GM19351 (cell line): ENCODE data around the gene FAM180B.
"Not testable (repeated sequence)": the region's sequence is repeated elsewhere in the genome, so short reads cannot be mapped to it uniquely, and the experiment has no call there.

Experiments
- ATAC-seq: cut with Tn5 transposase; IDR thresholded peaks from one replicate; pipeline ENCODE4 v1.9.1; 2021; ENCODE audit warnings: mild to moderate bottlenecking, moderate library complexity; ENCODE audit not compliant: unreplicated experiment

The FAM180B gene

GRCh38 chr11:47593934-47594855, 7.7 kb downstream of the FAM180B start, which contains the start of gene C1QTNF4:
C1QTNF4 (minus strand) TSS chr11:47594411; CDS start chr11:47590810, 3,601 bp downstream.
- no peak for ATAC-seq

- no peak for ATAC-seq
Measured at GRCh38 chr11:47595029-47595428, 8.6 kb downstream of the FAM180B start.

- no peak for ATAC-seq
Measured at GRCh38 chr11:47595967-47596366, 9.5 kb downstream of the FAM180B start.

- ATAC-seq: no peak
Measured at GRCh38 chr11:47599902-47600301, 13.4 kb downstream of the FAM180B start.

GRCh38 chr11:47603295-47603694, 16.8 kb downstream of the FAM180B start:
- no peak for ATAC-seq

- ATAC-seq: no peak
Measured at GRCh38 chr11:47605921-47606320, 19.4 kb downstream of the FAM180B start.

GRCh38 chr11:47606731-47607130, 20.3 kb downstream of the FAM180B start:
- ATAC-seq: no peak

GRCh38 chr11:47607380-47607779, 20.9 kb downstream of the FAM180B start:
- no peak for ATAC-seq

GRCh38 chr11:47609675-47610074, 23.2 kb downstream of the FAM180B start:
- ATAC-seq: no peak

- ATAC-seq: peak; percentile 92
Measured at GRCh38 chr11:47611348-47611794, 24.9 kb downstream of the FAM180B start.

GRCh38 chr11:47615249-47615648, 28.8 kb downstream of the FAM180B start:
- ATAC-seq: no peak

- no peak for ATAC-seq
Measured at GRCh38 chr11:47616726-47617416, 30.4 kb downstream of the FAM180B start.

- ATAC-seq: no peak
Measured at GRCh38 chr11:47617417-47617809, 30.9 kb downstream of the FAM180B start.

- ATAC-seq: no peak
Measured at GRCh38 chr11:47620836-47621378, 34.4 kb downstream of the FAM180B start.

GRCh38 chr11:47626234-47626633, 39.8 kb downstream of the FAM180B start:
- no peak for ATAC-seq

GRCh38 chr11:47628026-47628425, 41.5 kb downstream of the FAM180B start:
- ATAC-seq: no peak

- no peak for ATAC-seq
Measured at GRCh38 chr11:47631473-47631872, 45.0 kb downstream of the FAM180B start.

- ATAC-seq: not testable (repeated sequence)
Measured at GRCh38 chr11:47636331-47636730, 49.9 kb downstream of the FAM180B start.
